HG03571 (cell line): Measurements from ENCODE around the gene MCRIP2.
A peak's percentile ranks its signal among the peaks of the same experiment; 100 is the strongest.

ENCODE experiments used
- ATAC-seq: cut with Tn5 transposase; IDR thresholded peaks from one replicate; pipeline ENCODE4 v1.9.1; 2021; ENCODE audit not compliant: unreplicated experiment

Gene MCRIP2

DNA sequence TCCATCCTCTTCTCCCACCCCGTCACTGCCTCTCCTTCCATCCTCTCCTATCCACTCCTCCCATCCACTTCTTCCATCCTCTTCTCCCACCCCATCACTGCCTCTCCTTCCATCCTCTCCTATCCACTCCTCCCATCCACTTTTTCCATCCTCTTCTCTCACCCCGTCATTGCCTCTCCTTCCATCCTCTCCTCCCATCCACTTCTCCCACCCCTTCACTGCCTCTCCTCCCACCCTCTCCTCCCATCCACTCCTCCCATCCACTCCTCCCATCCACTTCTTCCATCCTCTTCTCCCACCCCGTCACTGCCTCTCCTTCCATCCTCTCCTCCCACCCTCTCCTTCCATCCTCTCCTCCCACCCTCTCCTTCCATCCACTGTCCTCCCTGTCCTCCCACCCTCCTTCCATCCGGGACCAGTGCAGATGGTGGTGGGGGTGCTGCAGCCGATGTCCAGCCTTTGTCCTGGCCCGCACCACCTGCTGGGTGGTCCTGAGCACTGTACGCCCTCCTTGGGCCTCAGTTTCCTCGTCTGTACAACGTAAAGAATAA is 9.7 kb upstream of the MCRIP2 start:
- ATAC-seq = no peak

DNA sequence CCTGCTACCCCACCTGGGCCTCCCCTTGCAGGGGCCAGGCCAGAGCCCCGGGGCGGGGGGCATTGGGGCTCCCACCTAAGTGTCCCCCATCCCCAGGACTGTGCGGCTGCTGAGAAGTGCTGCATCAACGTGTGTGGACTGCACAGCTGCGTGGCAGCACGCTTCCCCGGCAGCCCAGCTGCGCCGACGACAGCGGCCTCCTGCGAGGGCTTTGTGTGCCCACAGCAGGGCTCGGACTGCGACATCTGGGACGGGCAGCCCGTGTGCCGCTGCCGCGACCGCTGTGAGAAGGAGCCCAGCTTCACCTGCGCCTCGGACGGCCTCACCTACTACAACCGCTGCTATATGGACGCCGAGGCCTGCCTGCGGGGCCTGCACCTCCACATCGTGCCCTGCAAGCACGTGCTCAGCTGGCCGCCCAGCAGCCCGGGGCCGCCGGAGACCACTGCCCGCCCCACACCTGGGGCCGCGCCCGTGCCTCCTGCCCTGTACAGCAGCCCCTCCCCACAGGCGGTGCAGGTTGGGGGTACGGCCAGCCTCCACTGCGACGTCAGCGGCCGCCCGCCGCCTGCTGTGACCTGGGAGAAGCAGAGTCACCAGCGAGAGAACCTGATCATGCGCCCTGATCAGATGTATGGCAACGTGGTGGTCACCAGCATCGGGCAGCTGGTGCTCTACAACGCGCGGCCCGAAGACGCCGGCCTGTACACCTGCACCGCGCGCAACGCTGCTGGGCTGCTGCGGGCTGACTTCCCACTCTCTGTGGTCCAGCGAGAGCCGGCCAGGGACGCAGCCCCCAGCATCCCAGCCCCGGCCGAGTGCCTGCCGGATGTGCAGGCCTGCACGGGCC is 8.9 kb upstream of the MCRIP2 start:
- ATAC-seq = no peak

DNA sequence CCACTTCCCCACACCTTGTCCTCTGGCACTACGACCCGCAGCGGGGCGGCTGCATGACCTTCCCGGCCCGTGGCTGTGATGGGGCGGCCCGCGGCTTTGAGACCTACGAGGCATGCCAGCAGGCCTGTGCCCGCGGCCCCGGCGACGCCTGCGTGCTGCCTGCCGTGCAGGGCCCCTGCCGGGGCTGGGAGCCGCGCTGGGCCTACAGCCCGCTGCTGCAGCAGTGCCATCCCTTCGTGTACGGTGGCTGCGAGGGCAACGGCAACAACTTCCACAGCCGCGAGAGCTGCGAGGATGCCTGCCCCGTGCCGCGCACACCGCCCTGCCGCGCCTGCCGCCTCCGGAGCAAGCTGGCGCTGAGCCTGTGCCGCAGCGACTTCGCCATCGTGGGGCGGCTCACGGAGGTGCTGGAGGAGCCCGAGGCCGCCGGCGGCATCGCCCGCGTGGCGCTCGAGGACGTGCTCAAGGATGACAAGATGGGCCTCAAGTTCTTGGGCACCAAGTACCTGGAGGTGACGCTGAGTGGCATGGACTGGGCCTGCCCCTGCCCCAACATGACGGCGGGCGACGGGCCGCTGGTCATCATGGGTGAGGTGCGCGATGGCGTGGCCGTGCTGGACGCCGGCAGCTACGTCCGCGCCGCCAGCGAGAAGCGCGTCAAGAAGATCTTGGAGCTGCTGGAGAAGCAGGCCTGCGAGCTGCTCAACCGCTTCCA is 8.1 kb upstream of the MCRIP2 start:
- no peak for ATAC-seq

DNA sequence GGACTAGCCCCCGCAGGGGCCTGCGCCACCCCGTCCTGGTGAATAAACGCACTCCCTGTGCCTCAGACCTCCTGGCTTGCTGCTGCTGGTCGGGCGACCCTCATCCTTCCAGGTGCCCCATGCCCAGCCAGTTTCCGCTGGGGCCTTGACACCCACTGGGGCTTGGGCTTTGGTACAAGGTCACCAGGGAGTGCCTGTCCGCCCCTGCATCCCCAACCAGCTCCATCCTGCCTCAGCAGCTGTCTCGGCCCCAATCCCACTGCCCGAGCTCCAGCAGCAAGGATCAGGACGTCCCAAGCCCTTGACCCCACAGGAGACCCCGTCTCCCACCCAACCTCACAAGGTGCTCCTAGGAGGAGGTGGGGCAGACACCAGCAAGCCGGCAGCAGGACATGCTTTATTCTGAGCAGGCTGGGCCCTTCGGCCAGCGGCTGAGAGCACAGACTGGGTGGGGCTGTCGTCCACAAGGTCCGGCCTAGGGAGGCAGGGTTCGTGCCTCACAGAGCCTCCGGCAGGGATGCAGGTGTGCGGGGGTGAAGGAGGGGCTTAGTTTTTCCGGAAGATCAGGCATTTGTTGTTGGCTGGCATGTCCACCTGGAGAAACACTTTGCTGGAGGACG is 7.5 kb upstream of the MCRIP2 start:
- no peak for ATAC-seq

DNA sequence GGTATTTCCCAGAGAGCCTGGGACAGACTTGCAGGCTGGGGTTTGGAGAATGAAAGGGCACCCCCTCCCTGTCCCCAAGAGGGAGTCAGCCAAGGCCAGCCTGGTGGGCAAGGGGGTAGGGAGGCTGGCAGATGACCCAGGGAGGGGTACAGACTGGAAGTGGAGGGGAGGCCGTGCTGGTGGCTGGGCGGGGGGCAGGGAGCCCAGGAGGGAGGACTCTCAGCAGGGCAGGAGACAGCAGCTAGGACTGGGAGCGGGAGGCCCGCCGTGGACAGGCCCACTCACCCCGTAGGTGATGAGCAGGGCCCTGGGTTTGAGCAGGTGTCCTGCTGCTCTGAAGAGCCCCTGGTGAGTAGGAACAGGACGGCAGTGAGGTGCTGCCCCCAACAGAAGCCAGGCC is 6.6 kb upstream of the MCRIP2 start:
- ATAC-seq = no peak

DNA sequence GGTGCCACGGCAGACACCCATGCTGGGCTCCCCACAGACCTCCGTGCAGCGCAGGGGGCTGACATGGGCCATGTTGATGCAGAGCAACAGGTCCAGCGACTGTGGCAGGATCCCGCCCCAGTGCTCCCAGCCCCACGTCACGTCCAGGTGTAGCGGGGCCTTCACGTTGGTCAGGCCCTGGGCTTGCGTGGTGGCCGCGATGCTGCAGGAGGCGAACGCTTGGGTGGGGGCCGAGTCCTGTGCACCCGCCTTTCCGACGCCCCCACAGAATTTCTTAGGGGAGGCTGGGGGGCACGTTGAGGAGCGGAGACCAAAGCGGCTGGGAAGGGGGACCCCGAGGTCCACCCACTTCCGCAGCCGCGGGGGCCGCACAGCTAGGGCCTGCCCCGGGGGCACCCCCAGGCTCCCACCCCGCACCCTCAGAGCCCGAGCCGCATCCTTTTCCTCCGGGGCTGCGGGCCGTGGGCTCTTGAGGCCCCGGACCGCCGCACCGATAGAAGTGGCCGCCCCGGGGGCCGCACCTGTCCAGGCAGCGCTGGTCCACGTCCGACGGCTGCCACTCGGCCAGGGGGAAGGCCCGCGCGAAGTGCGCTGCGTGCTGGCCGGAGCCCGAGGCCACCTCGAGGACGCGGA is 5.9 kb upstream of the MCRIP2 start:
- ATAC-seq = no peak

DNA sequence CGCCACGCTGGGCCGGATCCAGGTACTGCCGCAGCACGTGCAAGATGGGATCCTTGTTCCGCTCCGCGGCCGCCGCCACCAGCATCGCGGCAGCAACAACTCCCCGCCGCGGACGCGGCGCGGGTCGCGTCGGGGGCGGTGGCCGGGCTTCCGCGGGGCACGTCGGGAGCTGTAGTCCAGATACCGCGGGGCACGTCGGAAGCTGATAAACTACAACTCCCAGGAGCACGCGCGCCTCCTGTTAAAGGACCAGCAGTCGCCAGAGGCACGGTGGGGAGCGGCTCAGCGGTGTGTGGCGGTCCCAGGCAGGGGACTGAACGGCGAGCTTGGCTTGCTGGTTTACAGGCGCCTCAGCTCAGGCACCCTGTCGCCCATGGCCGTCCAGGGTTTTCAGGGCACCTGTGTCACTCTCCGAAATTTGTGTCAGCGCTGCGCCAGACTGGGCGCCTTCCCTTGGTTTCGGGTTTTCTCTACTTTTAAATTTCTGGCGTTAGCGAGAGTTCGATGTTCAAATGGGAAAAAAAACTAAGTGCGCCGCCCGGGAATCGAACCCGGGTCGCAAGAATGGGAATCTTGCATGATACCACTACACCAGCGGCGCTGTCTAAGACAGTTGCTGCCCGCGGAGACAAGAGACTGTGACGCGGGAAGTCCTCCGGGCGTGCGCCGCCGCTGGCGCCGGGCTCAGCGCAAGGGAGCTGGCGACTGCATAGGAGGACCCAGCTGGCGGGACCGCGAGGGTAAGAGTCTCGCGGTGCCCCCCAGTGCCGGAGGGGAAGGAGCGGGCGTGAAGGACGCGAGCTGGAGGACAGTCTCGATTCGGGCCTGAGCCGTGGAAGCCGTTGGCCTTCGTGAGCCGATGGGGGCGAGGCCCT is 5.2 kb upstream of the MCRIP2 start, which contains the start of gene METTL26:
Gene METTL26, minus strand, starts transcription at position 100 of the 875 bp plus-strand sequence. Its CDS starts 15 bp downstream, at position 85.
- ATAC-seq = peak; percentile 54

DNA sequence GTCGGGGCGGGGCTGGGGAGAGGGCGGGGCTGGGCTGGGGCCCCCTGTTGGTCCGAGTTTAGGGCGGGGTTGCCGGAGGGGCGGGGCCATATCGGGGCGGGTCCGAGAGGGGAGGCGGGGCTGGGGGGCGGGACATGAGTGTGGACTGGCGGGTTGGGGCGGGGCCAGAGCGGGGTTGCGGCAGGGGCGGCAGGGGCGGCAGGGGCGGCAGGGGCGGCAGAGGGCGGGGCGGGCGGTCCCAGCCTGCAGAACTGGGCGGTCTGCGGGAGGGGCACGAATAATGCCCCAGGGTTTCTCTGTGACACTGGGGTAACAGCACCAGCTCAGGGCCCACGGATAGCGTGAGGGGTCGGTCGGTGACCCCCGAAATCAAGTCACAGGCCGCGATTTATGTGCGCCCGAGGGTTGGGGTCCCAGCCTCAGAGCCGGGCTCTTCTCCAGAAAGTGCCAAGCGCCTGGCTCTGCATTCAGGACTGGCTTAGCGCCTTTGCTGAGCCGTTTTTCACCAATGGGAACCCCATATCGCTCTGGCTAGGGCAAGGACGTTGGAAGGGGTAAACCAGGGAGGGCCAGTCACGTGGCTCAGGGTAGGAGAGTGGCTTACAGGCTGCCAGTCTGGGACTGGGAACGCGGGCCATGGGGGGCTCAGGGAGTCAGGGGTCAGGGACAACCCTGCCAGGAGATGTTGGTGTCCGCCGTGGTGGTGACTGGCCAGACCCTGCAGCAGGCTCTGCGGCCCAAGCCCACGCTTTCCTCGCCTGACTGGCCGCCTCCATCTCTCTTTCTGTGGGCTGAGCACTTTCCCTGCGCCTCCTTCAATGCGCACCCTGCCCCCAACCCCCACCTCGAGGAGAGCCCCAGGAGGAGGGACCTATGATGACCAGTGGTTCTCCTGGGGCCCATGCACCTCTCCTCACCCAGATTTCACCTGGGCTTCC is 4.3 kb upstream of the MCRIP2 start:
- no peak for ATAC-seq

DNA sequence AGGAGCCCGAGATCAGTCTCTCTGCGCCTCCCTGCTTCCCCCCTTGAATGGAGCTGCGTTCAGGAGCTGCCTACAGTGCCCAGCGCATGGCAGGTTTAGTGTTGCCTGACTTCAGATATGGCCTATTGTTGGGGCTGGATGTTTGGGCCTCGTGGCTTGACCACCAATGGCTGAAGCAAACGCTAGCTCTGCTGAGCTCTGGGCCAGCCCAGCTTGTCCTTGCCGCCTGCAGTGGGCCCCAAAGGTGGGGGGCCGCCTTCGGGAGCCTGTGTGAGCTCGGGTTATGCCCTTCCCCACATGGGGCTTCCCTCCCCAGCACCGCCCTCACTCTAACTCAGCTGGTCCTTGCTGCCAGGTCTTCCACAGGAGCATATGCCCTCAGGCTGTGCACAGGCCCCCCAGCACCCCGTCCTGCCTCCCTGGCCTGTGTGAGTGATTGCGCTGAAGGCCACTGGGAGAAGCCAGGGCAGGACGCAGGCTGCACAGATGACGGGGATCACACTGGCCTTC is 3.5 kb upstream of the MCRIP2 start:
- ATAC-seq = no peak

DNA sequence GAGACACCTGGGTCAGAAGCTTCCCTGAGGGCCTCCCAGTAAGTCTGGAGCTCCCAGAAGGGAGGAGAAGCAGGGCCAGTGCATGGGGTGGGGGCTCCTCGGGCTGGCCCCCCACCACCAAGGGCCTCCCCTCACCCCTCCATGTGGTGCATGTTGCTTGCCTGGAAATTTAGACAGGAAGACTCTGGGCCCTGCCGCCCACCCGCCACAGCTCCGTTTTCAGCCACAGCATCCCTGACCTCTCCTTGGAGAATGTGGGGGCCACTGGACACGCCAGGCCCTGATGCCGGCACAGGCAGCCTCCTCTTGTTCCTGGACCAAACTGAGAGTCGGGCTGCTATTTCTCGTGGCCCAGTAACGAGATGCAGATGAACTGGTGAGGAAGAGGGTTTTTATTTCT is 2.8 kb upstream of the MCRIP2 start:
- ATAC-seq = no peak

DNA sequence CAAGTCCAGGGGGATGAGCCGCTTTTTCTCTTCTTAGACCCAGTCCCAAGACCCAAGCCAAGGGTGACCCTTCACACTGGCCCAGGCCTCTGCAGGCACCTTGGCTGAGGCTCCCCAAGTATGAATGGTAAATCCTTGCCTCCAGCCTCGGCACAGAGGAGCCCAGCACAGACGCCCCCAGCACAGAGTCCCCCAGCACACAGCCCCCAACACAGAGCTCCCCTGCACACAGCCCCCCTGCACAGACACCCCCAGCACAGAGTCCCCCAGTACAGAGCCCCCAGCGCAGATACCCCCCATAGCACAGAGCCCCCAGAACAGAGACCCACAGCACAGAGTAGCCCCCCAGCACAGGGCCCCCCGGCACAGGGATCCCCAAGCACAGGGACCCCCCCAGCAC is 1.0 kb upstream of the MCRIP2 start:
- no peak for ATAC-seq

DNA sequence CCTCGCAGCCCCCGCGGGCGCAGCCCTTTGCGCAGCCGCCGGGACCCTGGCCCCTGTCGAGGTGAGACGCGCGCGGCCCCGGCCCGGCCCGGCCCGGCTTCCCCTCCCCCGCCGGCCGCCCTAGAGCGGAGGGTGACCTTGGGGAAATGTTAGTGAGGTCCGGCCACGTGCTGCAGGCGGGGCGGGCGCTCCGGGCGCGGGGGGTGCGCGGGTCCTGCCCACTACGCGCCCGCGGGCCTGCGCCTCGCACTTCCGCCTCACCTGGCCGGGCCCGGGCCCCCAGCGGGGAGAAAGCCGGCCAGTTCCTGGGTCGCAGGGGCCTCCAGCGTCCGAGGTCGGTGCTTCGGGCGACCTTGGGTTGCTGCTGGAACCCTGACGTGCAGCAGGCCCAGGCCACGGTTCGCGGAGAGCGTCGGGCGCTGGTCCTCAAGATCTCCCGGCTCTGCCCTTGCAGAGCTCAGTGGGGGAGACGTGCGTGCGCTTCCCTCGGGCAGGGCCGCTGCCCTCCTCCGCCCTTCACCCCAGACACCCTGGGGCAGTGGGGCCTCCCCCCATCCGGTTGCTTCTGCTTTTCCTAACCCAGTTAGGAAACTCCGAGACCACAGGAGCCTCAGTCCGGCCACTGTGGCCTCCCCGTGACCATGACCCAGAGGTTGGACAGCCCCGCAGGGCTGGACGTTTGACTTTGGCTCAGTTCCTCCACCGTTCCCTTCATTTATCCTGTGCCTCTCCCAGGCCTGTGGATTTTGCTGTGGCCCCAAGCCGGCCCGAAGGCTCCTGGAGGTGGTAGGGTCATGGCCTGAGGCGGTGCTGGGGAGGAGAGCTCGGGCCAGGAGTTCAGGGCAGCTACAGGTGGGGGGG is 791 bp downstream of the MCRIP2 start:
- peak; percentile 36 for ATAC-seq

DNA sequence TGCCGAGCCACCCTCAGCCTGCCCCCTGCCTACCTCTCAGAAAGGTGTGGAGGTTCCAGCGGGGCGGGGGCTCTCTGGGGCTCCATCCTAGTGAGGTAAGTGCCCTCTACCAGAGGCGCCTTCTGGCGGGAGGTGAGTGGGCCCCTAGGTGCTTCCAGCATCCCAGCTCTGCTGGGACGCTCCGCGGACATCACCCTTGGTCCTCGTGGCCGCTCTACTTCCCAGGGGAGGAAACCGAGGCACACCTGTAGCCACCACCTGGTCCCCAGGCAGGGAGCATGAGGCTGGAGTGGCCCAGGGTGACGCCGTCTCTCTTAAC is 1.4 kb downstream of the MCRIP2 start:
- no peak for ATAC-seq

DNA sequence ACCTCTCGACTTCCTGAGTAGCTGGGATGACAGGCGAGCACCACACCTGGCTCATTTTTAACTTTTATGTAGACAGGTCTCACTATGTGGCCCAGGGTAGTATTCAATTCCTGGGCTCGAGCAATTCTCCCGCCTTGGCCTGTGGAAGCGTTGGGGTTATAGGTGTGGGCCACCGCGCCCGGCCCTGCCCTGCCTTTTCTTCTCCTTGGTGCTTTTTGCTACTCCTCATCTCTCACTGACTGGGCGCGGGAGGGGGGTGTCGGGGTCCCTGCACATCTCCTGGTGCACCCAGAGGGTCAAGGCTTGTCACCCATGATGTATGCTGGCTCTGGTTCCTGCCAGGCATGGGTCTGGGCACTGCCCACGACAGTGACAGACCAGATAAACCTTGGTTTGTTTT is 2.9 kb downstream of the MCRIP2 start:
- no peak for ATAC-seq

DNA sequence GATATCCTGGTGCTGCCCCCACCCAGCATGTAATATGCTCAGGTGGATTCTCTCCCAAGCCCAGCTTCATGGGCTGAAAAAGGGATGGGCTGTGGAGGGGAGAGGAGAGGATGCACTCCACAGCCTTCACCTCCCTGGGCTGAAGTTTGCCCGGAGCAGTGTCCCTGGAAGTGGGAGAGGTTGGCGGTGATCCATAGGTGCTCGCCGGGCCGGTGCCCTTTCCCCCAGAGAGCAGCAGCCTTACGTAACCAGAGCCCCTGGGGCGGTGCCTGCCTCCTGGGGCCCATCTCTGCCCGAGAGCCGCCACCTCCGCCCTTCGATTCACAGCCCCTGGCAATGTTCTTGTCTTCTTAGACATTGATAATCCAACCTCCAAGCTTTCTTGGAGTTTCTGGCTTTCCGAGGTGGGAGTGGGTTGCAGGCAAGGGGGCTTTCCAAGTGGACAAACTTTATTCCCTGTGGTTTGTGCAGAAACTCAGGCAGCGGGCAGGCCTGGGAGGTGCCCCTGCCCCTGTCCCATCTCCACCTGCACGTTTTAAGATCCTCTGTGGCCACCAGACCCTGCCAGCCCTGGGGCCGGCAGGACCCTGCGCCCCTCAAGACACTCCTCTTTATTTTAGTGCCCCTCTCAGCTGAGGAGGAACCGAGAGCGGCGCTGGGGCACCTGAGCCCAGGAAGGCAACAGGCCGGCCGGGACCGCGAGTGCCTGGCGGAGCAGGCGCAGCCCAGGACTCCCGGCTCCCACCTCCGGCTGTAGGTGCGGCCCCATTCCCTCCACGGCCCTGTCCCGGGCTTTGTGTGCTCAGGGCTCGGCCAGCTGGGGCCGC is 4.4 kb downstream of the MCRIP2 start:
- no peak for ATAC-seq

DNA sequence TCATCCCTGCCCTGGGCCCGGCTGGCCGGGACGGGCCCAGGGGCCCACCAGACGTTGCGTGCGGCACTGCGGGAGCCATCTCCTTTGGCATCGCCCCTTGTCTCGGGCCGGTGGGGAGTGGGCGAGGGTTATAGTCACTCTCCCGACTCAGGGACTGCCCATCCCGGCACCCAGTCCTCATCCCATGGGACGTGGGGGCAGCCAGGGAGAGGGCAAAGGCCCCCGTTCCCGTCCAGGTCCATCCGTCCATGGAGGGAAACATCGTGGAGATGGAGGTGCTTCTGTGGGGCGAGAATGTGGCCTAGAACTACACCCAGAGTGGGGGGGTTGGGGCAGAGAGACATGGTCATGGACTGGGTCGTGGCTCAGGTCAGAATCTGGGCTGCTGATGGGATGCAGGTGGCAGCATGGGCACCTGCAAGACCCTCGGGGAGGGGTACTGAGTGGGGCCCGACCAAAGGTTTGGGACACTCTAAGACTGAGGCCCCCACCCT is 5.1 kb downstream of the MCRIP2 start:
- no peak for ATAC-seq
